SK-N-SH treated with all-trans-retinoic acid at 6 μM for 48 hours (cell line): ENCODE data around the gene CDC25C.

Source experiments
- ARNTL ChIP-seq: fragments of 450-650 bp; formaldehyde crosslinking; IDR thresholded peaks from 2 replicates; pipeline ENCODE4 v1.5.0; 2020; ENCODE audit warnings: low read depth, mild to moderate bottlenecking, moderate library complexity, borderline replicate concordance
- CREB5 ChIP-seq: fragments of 250-450 bp; sonication (Bioruptor Pico); IDR thresholded peaks from 2 replicates; pipeline ENCODE4 v1.5.1; 2020; ENCODE audit warnings: low read depth, mild to moderate bottlenecking, moderate library complexity
- TF ChIP-seq, protein P1 (sequence below): fragments of 250-450 bp; sonication (Bioruptor Pico); IDR thresholded peaks from 2 replicates; pipeline ENCODE4 v1.5.0; 2020; ENCODE audit warnings: mild to moderate bottlenecking, moderate library complexity

DNA sequence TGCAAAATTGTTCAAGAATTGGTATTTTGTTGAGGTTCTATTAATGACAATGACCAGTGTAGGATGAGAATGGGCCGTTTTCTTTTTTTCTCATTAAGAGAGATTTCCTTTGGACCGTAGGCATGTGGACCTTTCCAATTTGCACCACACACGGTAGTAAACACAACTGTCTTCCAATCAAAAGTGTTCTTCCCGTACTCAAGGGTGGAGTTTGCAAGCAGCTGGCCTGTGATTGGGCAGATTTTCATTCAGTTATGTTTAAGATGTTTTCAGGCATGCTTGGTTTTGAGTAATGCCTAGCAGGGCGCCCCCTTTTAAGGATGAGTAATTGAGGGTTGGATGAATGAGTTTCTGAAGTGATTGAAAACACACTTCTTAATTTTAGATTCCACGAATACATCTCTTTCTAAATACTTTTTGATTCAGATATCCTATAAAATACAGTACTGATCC lies 23.3 kb upstream of the CDC25C start:
- TF ChIP-seq, protein P1, sequence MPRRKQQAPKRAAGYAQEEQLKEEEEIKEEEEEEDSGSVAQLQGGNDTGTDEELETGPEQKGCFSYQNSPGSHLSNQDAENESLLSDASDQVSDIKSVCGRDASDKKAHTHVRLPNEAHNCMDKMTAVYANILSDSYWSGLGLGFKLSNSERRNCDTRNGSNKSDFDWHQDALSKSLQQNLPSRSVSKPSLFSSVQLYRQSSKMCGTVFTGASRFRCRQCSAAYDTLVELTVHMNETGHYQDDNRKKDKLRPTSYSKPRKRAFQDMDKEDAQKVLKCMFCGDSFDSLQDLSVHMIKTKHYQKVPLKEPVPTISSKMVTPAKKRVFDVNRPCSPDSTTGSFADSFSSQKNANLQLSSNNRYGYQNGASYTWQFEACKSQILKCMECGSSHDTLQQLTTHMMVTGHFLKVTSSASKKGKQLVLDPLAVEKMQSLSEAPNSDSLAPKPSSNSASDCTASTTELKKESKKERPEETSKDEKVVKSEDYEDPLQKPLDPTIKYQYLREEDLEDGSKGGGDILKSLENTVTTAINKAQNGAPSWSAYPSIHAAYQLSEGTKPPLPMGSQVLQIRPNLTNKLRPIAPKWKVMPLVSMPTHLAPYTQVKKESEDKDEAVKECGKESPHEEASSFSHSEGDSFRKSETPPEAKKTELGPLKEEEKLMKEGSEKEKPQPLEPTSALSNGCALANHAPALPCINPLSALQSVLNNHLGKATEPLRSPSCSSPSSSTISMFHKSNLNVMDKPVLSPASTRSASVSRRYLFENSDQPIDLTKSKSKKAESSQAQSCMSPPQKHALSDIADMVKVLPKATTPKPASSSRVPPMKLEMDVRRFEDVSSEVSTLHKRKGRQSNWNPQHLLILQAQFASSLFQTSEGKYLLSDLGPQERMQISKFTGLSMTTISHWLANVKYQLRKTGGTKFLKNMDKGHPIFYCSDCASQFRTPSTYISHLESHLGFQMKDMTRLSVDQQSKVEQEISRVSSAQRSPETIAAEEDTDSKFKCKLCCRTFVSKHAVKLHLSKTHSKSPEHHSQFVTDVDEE, result no peak
- TF ChIP-seq ARNTL (CRISPR knock-in tag), result no peak
- no peak for TF ChIP-seq CREB5
